Tibial artery (tissue), 4 donors: ENCODE data around the gene PDGFA.

Experiments
- DNase-seq, 2 donors: peaks; one replicate each; pipeline ENCODE4 v3.0.0-alpha.2; 2019
- H3K27ac ChIP-seq, 2 donors: fragments of 200-600 bp; sonication (generic) in 1 of 2; 1 replicate in 1 of 2; 2 replicates in 1 of 2; pipeline ENCODE4 v1.5.1; 2018 to 2019; ENCODE audit warnings: mild to moderate bottlenecking in 1 of 2
- H3K27me3 ChIP-seq, 2 donors: fragments of 200-600 bp; sonication (generic) in 1 of 2; one replicate each; pipeline versions ENCODE4 v1.5.1 to v1.6.0; 2016 to 2019
- H3K36me3 ChIP-seq, 3 donors: fragments of 200-600 bp; sonication (generic) in 2 of 3; one replicate each; pipeline ENCODE4 v1.5.1; 2016 to 2019; ENCODE audit warnings: mild to moderate bottlenecking in 2 of 3
- H3K4me1 ChIP-seq, 4 donors: fragments of 200-600 bp; sonication (generic) in 2 of 4; 1 replicate in 3 of 4; 2 replicates in 1 of 4; pipeline ENCODE4 v1.5.1; 2016 to 2019
- H3K4me3 ChIP-seq, 2 donors: fragments of 200-600 bp; sonication (generic) in 1 of 2; 1 replicate in 1 of 2; 2 replicates in 1 of 2; pipeline ENCODE4 v1.5.1; 2018 to 2019; ENCODE audit warnings: mild to moderate bottlenecking in 2 of 2
- H3K9me3 ChIP-seq, 3 donors: fragments of 200-600 bp; sonication (generic) in 1 of 3; one replicate each; pipeline ENCODE4 v1.5.1; 2016 to 2019
- CTCF ChIP-seq, 2 experiments: fragments of 200-600 bp in 1 of 2; fragments of 450-650 bp in 1 of 2; IDR thresholded peaks; one replicate each; pipeline ENCODE4 v1.5.1; 2017 to 2019; ENCODE audit warnings: antibody characterized with exemption in 2 of 2, mild to moderate bottlenecking in 1 of 2, moderate library complexity in 1 of 2
- intact Hi-C: fragments of 100-400 bp; cut with DNase I; formaldehyde crosslinking; loops from one replicate; pipeline ENCODE4 v1.15.0; 2023; ENCODE audit warnings: low total_unique reads

Gene PDGFA

GRCh38 chr7:467393-467828 is 52.2 kb downstream of the PDGFA start:
- Histone ChIP-seq H3K4me1 (peaks cover 4 to 34% (median 27%) of the 10 kb centered on the region in 4 donors), H3K27ac (no peak overlapping the region), H3K36me3 (no peaks in the 10 kb centered on the region), H3K4me3 (no peak overlapping the region), H3K27me3 (no peaks in the 10 kb centered on the region), H3K9me3 (no peaks in the 10 kb centered on the region)
- no peak for TF ChIP-seq CTCF (IDR thresholded peaks at IDR 0.05)
- intact Hi-C loops = no loop called here
- no peak for DNase-seq

GRCh38 chr7:466465-467191 is 53.0 kb downstream of the PDGFA start:
- Histone ChIP-seq H3K27ac (no peak overlapping the region), H3K4me1 (peaks cover 4 to 33% (median 25%) of the 10 kb centered on the region in 4 donors), H3K36me3 (no peaks in the 10 kb centered on the region), H3K4me3 (no peak overlapping the region), H3K9me3 (no peaks in the 10 kb centered on the region), H3K27me3 (no peaks in the 10 kb centered on the region)
- intact Hi-C loops = no loop called here
- no peak for TF ChIP-seq CTCF (IDR thresholded peaks at IDR 0.05)
- DNase-seq = peak in 1 of 2 donors; percentile 51

- peak in 1 of 2 donors; percentile 43 for DNase-seq
- H3K4me1 ChIP-seq = peaks cover 0 to 35% (median 26%) of the 10 kb centered on the region in 4 donors
- no peak for TF ChIP-seq CTCF (IDR thresholded peaks at IDR 0.05)
- H3K9me3 ChIP-seq = no peaks in the 10 kb centered on the region
- no peaks in the 10 kb centered on the region for H3K27me3 ChIP-seq
- intact Hi-C loops = no loop called here
- no peak overlapping the region for H3K4me3 ChIP-seq
- no peaks in the 10 kb centered on the region for H3K36me3 ChIP-seq
- no peak overlapping the region for H3K27ac ChIP-seq
Measured at GRCh38 chr7:465710-466400, 53.8 kb downstream of the PDGFA start.

- DNase-seq = peak in 1 of 2 donors; percentile 61
- no peak for TF ChIP-seq CTCF (IDR thresholded peaks at IDR 0.05)
Measured at GRCh38 chr7:464454-465401, 54.9 kb downstream of the PDGFA start.

GRCh38 chr7:463817-464453 is 55.7 kb downstream of the PDGFA start:
- peak in 1 of 2 donors; percentile 48 for DNase-seq
- Histone ChIP-seq H3K4me1 (peaks cover 0 to 37% (median 24%) of the 10 kb centered on the region in 4 donors), H3K27me3 (no peaks in the 10 kb centered on the region), H3K36me3 (no peaks in the 10 kb centered on the region), H3K9me3 (no peaks in the 10 kb centered on the region), H3K4me3 (no peak overlapping the region), H3K27ac (no peak overlapping the region)
- TF ChIP-seq CTCF (IDR thresholded peaks at IDR 0.05) = no peak
- intact Hi-C loops = no loop called here

More at GRCh38 chr7:464454-465401, 54.9 kb downstream of the PDGFA start:
- H3K9me3 ChIP-seq = no peaks in the 10 kb centered on the region
- no peaks in the 10 kb centered on the region for H3K36me3 ChIP-seq
- no peak overlapping the region for H3K4me3 ChIP-seq
- H3K27ac ChIP-seq = no peak overlapping the region
- intact Hi-C loops = no loop called here
- no peaks in the 10 kb centered on the region for H3K27me3 ChIP-seq
- H3K4me1 ChIP-seq = peaks cover 0 to 44% (median 32%) of the 10 kb centered on the region in 4 donors
